Ishikawa (cell line): ENCODE results near the gene DAGLA.

Source experiments
- CEBPB ChIP-seq: IDR thresholded peaks from 2 replicates; pipeline ENCODE4 v1.6.1; 2012
- CREB1 ChIP-seq: IDR thresholded peaks from 2 replicates; pipeline ENCODE4 v1.6.1; 2012; ENCODE audit warnings: low read depth
- EGR1 ChIP-seq: IDR thresholded peaks from 2 replicates; pipeline ENCODE4 v1.6.1; 2012
- EP300 ChIP-seq: IDR thresholded peaks from 2 replicates; pipeline ENCODE4 v1.6.1; 2012; ENCODE audit warnings: borderline replicate concordance
- FOXM1 ChIP-seq: IDR thresholded peaks from 2 replicates; pipeline ENCODE4 v1.6.1; 2012; ENCODE audit warnings: low read depth, borderline replicate concordance
- NFIC ChIP-seq: IDR thresholded peaks from 2 replicates; pipeline ENCODE4 v1.6.1; 2012
- RAD21 ChIP-seq: IDR thresholded peaks from 2 replicates; pipeline ENCODE4 v1.6.1; 2012; ENCODE audit warnings: low read depth
- TAF1 ChIP-seq: IDR thresholded peaks from 2 replicates; pipeline ENCODE4 v1.6.1; 2012; ENCODE audit warnings: low read depth, mild to moderate bottlenecking
- TCF12 ChIP-seq: IDR thresholded peaks from 2 replicates; pipeline ENCODE4 v1.6.1; 2012; ENCODE audit warnings: low read depth
- TEAD4 ChIP-seq: IDR thresholded peaks from 2 replicates; pipeline ENCODE4 v1.6.1; 2012
- USF1 ChIP-seq: IDR thresholded peaks from 2 replicates; pipeline ENCODE4 v1.6.1; 2012
- YY1 ChIP-seq: IDR thresholded peaks from 2 replicates; pipeline ENCODE4 v1.6.1; 2012; ENCODE audit warnings: low read depth
- ZBTB7A ChIP-seq: IDR thresholded peaks from 2 replicates; pipeline ENCODE4 v1.6.1; 2012; ENCODE audit warnings: low read depth
- TF ChIP-seq, protein P1 (sequence below): IDR thresholded peaks from 2 replicates; pipeline ENCODE4 v1.6.1; 2012; ENCODE audit warnings: low read depth, mild to moderate bottlenecking
- TF ChIP-seq, protein P2 (sequence below): IDR thresholded peaks from 2 replicates; pipeline ENCODE4 v1.6.1; 2012

Gene DAGLA

DNA sequence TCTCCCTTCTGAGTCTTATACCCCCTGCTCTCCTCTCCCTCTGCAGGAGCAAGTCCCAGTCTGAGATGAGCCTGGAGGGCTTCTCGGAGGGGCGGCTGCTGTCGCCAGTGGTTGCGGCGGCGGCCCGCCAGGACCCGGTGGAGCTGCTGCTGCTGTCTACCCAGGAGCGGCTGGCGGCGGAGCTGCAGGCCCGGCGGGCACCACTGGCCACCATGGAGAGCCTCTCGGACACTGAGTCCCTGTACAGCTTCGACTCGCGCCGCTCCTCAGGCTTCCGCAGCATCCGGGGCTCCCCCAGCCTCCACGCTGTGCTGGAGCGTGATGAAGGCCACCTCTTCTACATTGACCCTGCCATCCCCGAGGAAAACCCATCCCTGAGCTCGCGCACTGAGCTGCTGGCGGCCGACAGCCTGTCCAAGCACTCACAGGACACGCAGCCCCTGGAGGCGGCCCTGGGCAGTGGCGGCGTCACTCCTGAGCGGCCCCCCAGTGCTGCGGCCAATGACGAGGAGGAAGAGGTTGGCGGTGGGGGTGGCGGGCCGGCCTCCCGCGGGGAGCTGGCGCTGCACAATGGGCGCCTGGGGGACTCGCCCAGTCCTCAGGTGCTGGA, 63.4 kb downstream of the DAGLA start:
- TF ChIP-seq, protein P1, sequence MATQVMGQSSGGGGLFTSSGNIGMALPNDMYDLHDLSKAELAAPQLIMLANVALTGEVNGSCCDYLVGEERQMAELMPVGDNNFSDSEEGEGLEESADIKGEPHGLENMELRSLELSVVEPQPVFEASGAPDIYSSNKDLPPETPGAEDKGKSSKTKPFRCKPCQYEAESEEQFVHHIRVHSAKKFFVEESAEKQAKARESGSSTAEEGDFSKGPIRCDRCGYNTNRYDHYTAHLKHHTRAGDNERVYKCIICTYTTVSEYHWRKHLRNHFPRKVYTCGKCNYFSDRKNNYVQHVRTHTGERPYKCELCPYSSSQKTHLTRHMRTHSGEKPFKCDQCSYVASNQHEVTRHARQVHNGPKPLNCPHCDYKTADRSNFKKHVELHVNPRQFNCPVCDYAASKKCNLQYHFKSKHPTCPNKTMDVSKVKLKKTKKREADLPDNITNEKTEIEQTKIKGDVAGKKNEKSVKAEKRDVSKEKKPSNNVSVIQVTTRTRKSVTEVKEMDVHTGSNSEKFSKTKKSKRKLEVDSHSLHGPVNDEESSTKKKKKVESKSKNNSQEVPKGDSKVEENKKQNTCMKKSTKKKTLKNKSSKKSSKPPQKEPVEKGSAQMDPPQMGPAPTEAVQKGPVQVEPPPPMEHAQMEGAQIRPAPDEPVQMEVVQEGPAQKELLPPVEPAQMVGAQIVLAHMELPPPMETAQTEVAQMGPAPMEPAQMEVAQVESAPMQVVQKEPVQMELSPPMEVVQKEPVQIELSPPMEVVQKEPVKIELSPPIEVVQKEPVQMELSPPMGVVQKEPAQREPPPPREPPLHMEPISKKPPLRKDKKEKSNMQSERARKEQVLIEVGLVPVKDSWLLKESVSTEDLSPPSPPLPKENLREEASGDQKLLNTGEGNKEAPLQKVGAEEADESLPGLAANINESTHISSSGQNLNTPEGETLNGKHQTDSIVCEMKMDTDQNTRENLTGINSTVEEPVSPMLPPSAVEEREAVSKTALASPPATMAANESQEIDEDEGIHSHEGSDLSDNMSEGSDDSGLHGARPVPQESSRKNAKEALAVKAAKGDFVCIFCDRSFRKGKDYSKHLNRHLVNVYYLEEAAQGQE = no peak
- TF ChIP-seq, protein P2, sequence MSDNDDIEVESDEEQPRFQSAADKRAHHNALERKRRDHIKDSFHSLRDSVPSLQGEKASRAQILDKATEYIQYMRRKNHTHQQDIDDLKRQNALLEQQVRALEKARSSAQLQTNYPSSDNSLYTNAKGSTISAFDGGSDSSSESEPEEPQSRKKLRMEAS = no peak
- TF ChIP-seq RAD21 (no peak), TCF12 (no peak), TEAD4 (no peak), EP300 (no peak), TAF1 (no peak)

GRCh38 chr11:61744181-61744580, 64.0 kb downstream of the DAGLA start:
- TF ChIP-seq TCF12 (no peak), ZBTB7A (no peak), EGR1 (no peak), YY1 (no peak), TEAD4 (no peak), TAF1 (no peak), CEBPB (no peak), NFIC (no peak), CREB1 (no peak), RAD21 (no peak), FOXM1 (no peak), EP300 (no peak), USF1 (no peak)
- TF ChIP-seq, protein P1 = no peak
- TF ChIP-seq, protein P2 = no peak

- no peak for TF ChIP-seq RAD21
- TF ChIP-seq, protein P1 = no peak
Observed at GRCh38 chr11:61744609-61745156, 64.5 kb downstream of the DAGLA start.

DNA sequence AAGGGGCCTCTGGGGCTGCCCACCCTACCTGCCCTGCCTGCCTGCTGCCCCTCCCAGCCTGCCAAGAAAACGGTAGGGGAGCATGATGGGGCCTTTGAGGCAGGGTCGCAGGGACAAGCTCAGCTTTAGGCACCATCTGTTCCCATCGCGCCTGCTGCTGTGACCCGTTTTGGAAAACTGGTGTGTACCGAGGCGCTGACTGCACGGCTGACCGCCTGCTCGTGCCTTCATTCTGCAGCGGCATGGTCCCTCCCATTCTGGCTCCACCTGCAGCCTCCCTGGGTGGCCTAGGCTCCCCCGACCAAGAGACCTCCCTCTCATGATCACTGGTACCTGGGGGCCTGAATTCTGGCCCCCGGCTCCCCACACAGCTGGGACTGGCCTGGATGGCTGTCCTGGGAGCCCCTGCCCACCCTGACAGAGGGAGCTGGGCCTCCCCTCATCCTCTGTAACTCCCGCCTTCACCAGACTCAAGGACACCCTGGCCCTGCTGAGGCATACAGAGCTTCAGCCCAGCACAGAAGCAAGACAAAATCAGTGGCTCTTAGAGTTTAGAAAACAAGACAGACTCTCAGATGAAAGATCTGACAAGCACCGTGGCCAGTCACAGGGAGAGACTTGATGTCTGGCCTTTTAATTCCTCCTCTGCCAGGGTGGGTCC, 65.7 kb downstream of the DAGLA start:
- TF ChIP-seq CREB1 (no peak), CEBPB (no peak), FOXM1 (no peak)

- TF ChIP-seq YY1 (no peak), ZBTB7A (0 out of 2 replicates have a peak, but pooled peaks have one; percentile 13)
Observed at GRCh38 chr11:61746442-61747191, 66.4 kb downstream of the DAGLA start.
